Measurements from ENCODE around the gene DMRT2.

Gene DMRT2

GRCh38 chr9:1096155-1096964, 46.2 kb downstream of the DMRT2 start:
- no peak for DNase-seq

- DNase-seq, result no peak
Observed at GRCh38 chr9:1098551-1098950, 48.4 kb downstream of the DMRT2 start.

- DNase-seq, result no peak
Observed at GRCh38 chr9:1100201-1100600, 50.0 kb downstream of the DMRT2 start.

- no peak for DNase-seq
Observed at GRCh38 chr9:1100945-1101344, 50.8 kb downstream of the DMRT2 start.

GRCh38 chr9:1101846-1102641, 51.9 kb downstream of the DMRT2 start:
- no peak for DNase-seq

GRCh38 chr9:1102642-1102970, 52.4 kb downstream of the DMRT2 start:
- no peak for DNase-seq
